SU-DHL-6 (cell line): ENCODE results near the gene PPP3CA.

Experiments used
- H2AFZ ChIP-seq: fragments of 200-600 bp; sonication (generic); 2 replicates; pipeline ENCODE4 v1.6.1; 2014; ENCODE audit warnings: low read depth, mild to moderate bottlenecking, moderate library complexity, mixed read lengths, antibody characterized with exemption, low read length; ENCODE audit not compliant: severe bottlenecking
- H3F3A ChIP-seq: fragments of 200-600 bp; shearing (Covaris generic); 2 replicates; pipeline ENCODE4 v1.6.0; 2016; ENCODE audit warnings: antibody characterized with exemption, mild to moderate bottlenecking; ENCODE audit not compliant: insufficient read depth
- H3K27ac ChIP-seq: fragments of 200-600 bp; sonication (generic); 2 replicates; pipeline ENCODE4 v1.5.1; 2016; ENCODE audit warnings: low read depth, mild to moderate bottlenecking, low read length, moderate library complexity, mixed read lengths
- H3K27me3 ChIP-seq: fragments of 200-600 bp; sonication (generic), shearing (Covaris generic); 2 replicates; pipeline ENCODE4 v1.6.0; 2014; ENCODE audit warnings: mild to moderate bottlenecking, low read length
- H3K36me3 ChIP-seq: fragments of 200-600 bp; sonication (generic); 2 replicates; pipeline ENCODE4 v1.6.1; 2014; ENCODE audit warnings: mild to moderate bottlenecking, low read length, mixed read lengths
- H3K4me2 ChIP-seq: fragments of 300-600, 200-600 bp; shearing (Covaris generic), sonication (generic); 2 replicates; pipeline ENCODE4 v1.6.0; 2014; ENCODE audit warnings: low read length, low read depth, mild to moderate bottlenecking; ENCODE audit not compliant: poor library complexity, severe bottlenecking
- H3K4me3 ChIP-seq: fragments of 200-600 bp; sonication (generic); 2 replicates; pipeline ENCODE4 v1.5.1; 2014; ENCODE audit warnings: antibody characterized with exemption, low read length, mild to moderate bottlenecking, mixed read lengths; ENCODE audit not compliant: insufficient read depth, poor library complexity, severe bottlenecking
- H3K79me2 ChIP-seq: fragments of 200-600 bp; sonication (generic); 2 replicates; pipeline ENCODE4 v1.6.1; 2014; ENCODE audit warnings: mild to moderate bottlenecking, low read length, moderate library complexity; ENCODE audit not compliant: insufficient read depth
- H3K9ac ChIP-seq: fragments of 200-600 bp; sonication (generic); 2 replicates; pipeline ENCODE4 v1.7.0; 2014; ENCODE audit warnings: mild to moderate bottlenecking, low read length
- H3K9me2 ChIP-seq: fragments of 200-600 bp; sonication (generic); replicated peaks from 2 replicates; pipeline ENCODE4 v1.6.1; 2014; ENCODE audit warnings: low read length; ENCODE audit not compliant: insufficient read depth
- H3K9me3 ChIP-seq: fragments of 200-600 bp; sonication (generic); 2 replicates; pipeline ENCODE4 v1.6.1; 2014; ENCODE audit warnings: low read length, mixed read lengths; ENCODE audit not compliant: insufficient read depth
- H4K20me1 ChIP-seq: fragments of 200-600 bp; sonication (generic); 2 replicates; pipeline ENCODE4 v1.6.1; 2014; ENCODE audit warnings: low read depth, mild to moderate bottlenecking, antibody characterized with exemption, low read length, moderate library complexity, mixed read lengths
- EZH2phosphoT487 ChIP-seq: fragments of 200-600 bp; sonication (generic), shearing (Covaris generic); conservative IDR thresholded peaks from 2 replicates; pipeline ENCODE4 v1.6.1; 2018; ENCODE audit warnings: mild to moderate bottlenecking, antibody characterized with exemption, low read length, moderate library complexity, mixed read lengths
- TF ChIP-seq, protein P1 (sequence below): fragments of 200-600 bp; sonication (generic); IDR thresholded peaks from one replicate; pipeline ENCODE4 v1.5.1; 2017; ENCODE audit warnings: antibody characterized with exemption, mild to moderate bottlenecking, low read length, moderate library complexity; ENCODE audit not compliant: insufficient read depth, poor library complexity, severe bottlenecking

Gene PPP3CA

GRCh38 chr4:101315041-101315440 is 32.3 kb downstream of the PPP3CA start:
- TF ChIP-seq, protein P1, sequence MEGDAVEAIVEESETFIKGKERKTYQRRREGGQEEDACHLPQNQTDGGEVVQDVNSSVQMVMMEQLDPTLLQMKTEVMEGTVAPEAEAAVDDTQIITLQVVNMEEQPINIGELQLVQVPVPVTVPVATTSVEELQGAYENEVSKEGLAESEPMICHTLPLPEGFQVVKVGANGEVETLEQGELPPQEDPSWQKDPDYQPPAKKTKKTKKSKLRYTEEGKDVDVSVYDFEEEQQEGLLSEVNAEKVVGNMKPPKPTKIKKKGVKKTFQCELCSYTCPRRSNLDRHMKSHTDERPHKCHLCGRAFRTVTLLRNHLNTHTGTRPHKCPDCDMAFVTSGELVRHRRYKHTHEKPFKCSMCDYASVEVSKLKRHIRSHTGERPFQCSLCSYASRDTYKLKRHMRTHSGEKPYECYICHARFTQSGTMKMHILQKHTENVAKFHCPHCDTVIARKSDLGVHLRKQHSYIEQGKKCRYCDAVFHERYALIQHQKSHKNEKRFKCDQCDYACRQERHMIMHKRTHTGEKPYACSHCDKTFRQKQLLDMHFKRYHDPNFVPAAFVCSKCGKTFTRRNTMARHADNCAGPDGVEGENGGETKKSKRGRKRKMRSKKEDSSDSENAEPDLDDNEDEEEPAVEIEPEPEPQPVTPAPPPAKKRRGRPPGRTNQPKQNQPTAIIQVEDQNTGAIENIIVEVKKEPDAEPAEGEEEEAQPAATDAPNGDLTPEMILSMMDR, result no peak
- TF ChIP-seq EZH2phosphoT487, result no peak
- peaks cover 4% of the 10 kb centered on the region; the same call in 1 of the 2 replicates for H3K79me2 ChIP-seq

GRCh38 chr4:101309925-101310324 is 37.4 kb downstream of the PPP3CA start:
- no peak overlapping the region for H3K4me3 ChIP-seq
- no peak overlapping the region for H3K27ac ChIP-seq
- TF ChIP-seq, protein P1, result no peak
- no peak for TF ChIP-seq EZH2phosphoT487
- no peaks in the 10 kb centered on the region for H3K9me3 ChIP-seq
- H3K9ac ChIP-seq, result no peak overlapping the region
- H3F3A ChIP-seq, result no peaks in the 10 kb centered on the region
- no peaks in the 10 kb centered on the region for H3K9me2 ChIP-seq
- no peaks in the 10 kb centered on the region for H3K27me3 ChIP-seq
- no peaks in the 10 kb centered on the region for H3K36me3 ChIP-seq
- H3K4me2 ChIP-seq, result no peak overlapping the region
- H2AFZ ChIP-seq, result no peak overlapping the region
- H4K20me1 ChIP-seq, result no peaks in the 10 kb centered on the region
- no peaks in the 10 kb centered on the region; the same call in 1 of the 2 replicates for H3K79me2 ChIP-seq

More at GRCh38 chr4:101315041-101315440, 32.3 kb downstream of the PPP3CA start:
- H4K20me1 ChIP-seq, result no peaks in the 10 kb centered on the region
- no peak overlapping the region for H3K4me2 ChIP-seq
- H3K27me3 ChIP-seq, result no peaks in the 10 kb centered on the region
- no peaks in the 10 kb centered on the region for H3K36me3 ChIP-seq
- no peaks in the 10 kb centered on the region; the same call in 1 of the 2 replicates for H3F3A ChIP-seq
- no peaks in the 10 kb centered on the region for H3K9me2 ChIP-seq
- no peak overlapping the region for H3K9ac ChIP-seq
- no peak overlapping the region for H3K27ac ChIP-seq
- no peak overlapping the region for H3K4me3 ChIP-seq
- H2AFZ ChIP-seq, result no peak overlapping the region
- no peaks in the 10 kb centered on the region for H3K9me3 ChIP-seq

GRCh38 chr4:101307899-101308298 is 39.4 kb downstream of the PPP3CA start:
- Histone ChIP-seq H3K9ac (no peak overlapping the region), H3F3A (no peaks in the 10 kb centered on the region), H3K4me2 (no peak overlapping the region), H3K4me3 (no peak overlapping the region), H3K27me3 (no peaks in the 10 kb centered on the region), H2AFZ (no peak overlapping the region), H3K9me2 (no peaks in the 10 kb centered on the region), H3K36me3 (no peaks in the 10 kb centered on the region), H3K27ac (no peak overlapping the region), H4K20me1 (no peaks in the 10 kb centered on the region), H3K79me2 (no peaks in the 10 kb centered on the region; the same call in 1 of the 2 replicates), H3K9me3 (no peaks in the 10 kb centered on the region)
- no peak for TF ChIP-seq EZH2phosphoT487
- TF ChIP-seq, protein P1, result no peak
